Activated CD8-positive, alpha-beta memory T cell treated with anti-CD3 and anti-CD28 coated beads, Interleukin-2, amount 50 U/mL, for 1 hour (primary cell): ENCODE results near the gene IL1RL2.

Experiments used
- DNase-seq: peaks from one replicate; pipeline ENCODE4 v3.0.0-alpha.2; 2020; ENCODE audit errors: extremely low read depth

IL1RL2 gene

GRCh38 chr2:102266204-102266603 is 79.4 kb downstream of the IL1RL2 start:
- DNase-seq = no peak

GRCh38 chr2:102267774-102268173 is 81.0 kb downstream of the IL1RL2 start:
- DNase-seq = no peak

GRCh38 chr2:102268510-102269199 is 81.8 kb downstream of the IL1RL2 start:
- DNase-seq = no peak

GRCh38 chr2:102269200-102269524 is 82.3 kb downstream of the IL1RL2 start:
- DNase-seq = no peak

- DNase-seq = no peak
Measured at GRCh38 chr2:102271844-102272243, 85.0 kb downstream of the IL1RL2 start.

- DNase-seq = no peak
Measured at GRCh38 chr2:102273619-102274211, 86.9 kb downstream of the IL1RL2 start.

- DNase-seq = no peak
Measured at GRCh38 chr2:102276549-102277201, 89.9 kb downstream of the IL1RL2 start.

- DNase-seq = no peak
Measured at GRCh38 chr2:102277202-102277700, 90.4 kb downstream of the IL1RL2 start.

- DNase-seq = no peak
Measured at GRCh38 chr2:102278720-102279390, 92.0 kb downstream of the IL1RL2 start.

- no peak for DNase-seq
Measured at GRCh38 chr2:102279391-102279735, 92.5 kb downstream of the IL1RL2 start.

- no peak for DNase-seq
Measured at GRCh38 chr2:102282678-102283091, 95.9 kb downstream of the IL1RL2 start.

- no peak for DNase-seq
Measured at GRCh38 chr2:102283996-102284395, 97.2 kb downstream of the IL1RL2 start.

- no peak for DNase-seq
Measured at GRCh38 chr2:102284611-102285010, 97.8 kb downstream of the IL1RL2 start.

GRCh38 chr2:102285368-102285767 is 98.5 kb downstream of the IL1RL2 start:
- no peak for DNase-seq

- no peak for DNase-seq
Measured at GRCh38 chr2:102286041-102286440, 99.2 kb downstream of the IL1RL2 start.

- no peak for DNase-seq
Measured at GRCh38 chr2:102289129-102289528, 102.3 kb downstream of the IL1RL2 start.
